Kidney (tissue), 14 donors: ENCODE data around the gene VPS8. TPM values are rescaled to one million over a fixed set of nuclear protein-coding genes. Genes with fewer than 3 reads are reported as not detected.

Experiments
- DNase-seq, 5 donors: peaks; one replicate each; pipeline ENCODE4 v3.0.0-alpha.2; 2013 to 2020
- FAIRE-seq: peaks from 2 replicates; lab custom pipeline; 2012; peaks lifted over from hg19 to GRCh38; lab: Jason Lieb, UNC
- H3K27ac ChIP-seq, 2 donors: one replicate each; pipeline ENCODE4 v1.7.0; 2013; ENCODE audit warnings: low read depth in 2 of 2, low read length in 2 of 2, inconsistent platforms in 1 of 2
- H3K27me3 ChIP-seq: one replicate; pipeline ENCODE4 v1.7.1; 2013; ENCODE audit warnings: low read length, inconsistent platforms; ENCODE audit not compliant: control insufficient read depth, insufficient read depth
- H3K36me3 ChIP-seq, 3 donors: one replicate each; pipeline versions ENCODE4 v1.7.0 to v1.7.1; 2013; ENCODE audit warnings: low read length in 3 of 3, control low read depth in 1 of 3, inconsistent platforms in 1 of 3; ENCODE audit not compliant: insufficient read depth in 3 of 3, control insufficient read depth in 2 of 3
- H3K4me1 ChIP-seq, 3 donors: one replicate each; pipeline versions ENCODE4 v1.7.0 to v1.7.1; 2013; ENCODE audit warnings: low read length in 3 of 3, inconsistent platforms in 1 of 3, low read depth in 1 of 3; ENCODE audit not compliant: control insufficient read depth in 2 of 3, insufficient read depth in 2 of 3
- H3K4me3 ChIP-seq, 3 donors: one replicate each; pipeline versions ENCODE4 v1.7.0 to v1.8.1; 2013; ENCODE audit warnings: low read length in 3 of 3, control low read depth in 1 of 3, inconsistent platforms in 1 of 3
- H3K9ac ChIP-seq, 3 donors: one replicate each; pipeline versions ENCODE4 v1.7.0 to v1.7.1; 2013; ENCODE audit warnings: low read length in 3 of 3, control low read depth in 1 of 3, inconsistent platforms in 1 of 3
- H3K9me3 ChIP-seq, 3 donors: one replicate each; pipeline versions ENCODE4 v1.7.0 to v1.7.1; 2013; ENCODE audit warnings: low read length in 3 of 3, control low read depth in 1 of 3, inconsistent platforms in 1 of 3; ENCODE audit not compliant: control insufficient read depth in 2 of 3, insufficient read depth in 1 of 3
- intact Hi-C: fragments of 100-400 bp; cut with DNase I; formaldehyde crosslinking; loops from one replicate; pipeline ENCODE4 v1.11.1; 2022
- polyA plus RNA-seq: library from polyadenylated mRNA; stranded (reverse); fragments of 350-450 nt; fragmentation: Illumina TruSeq; extraction: RNeasy Lipid Tissue Mini Kit (QIAGEN cat#74804); gene quantifications from one replicate; pipeline ENCODE4 v1.2.3, GENCODE V29; 2014; ENCODE audit warnings: low read depth, low replicate concordance; ENCODE audit not compliant: insufficient read depth
- total RNA-seq: library from RNA; stranded (reverse); fragmentation: NEBNext Ultra II Directional; extraction: Animal tissue kit (Norgen Biotek cat#: 25700); gene quantifications from one replicate; pipeline ENCODE4 v1.2.1, GENCODE V29; 2021
- TF ChIP-seq, protein P1 (sequence below): IDR thresholded peaks from 3 replicates; pipeline ENCODE4 v1.5.1; 2012; ENCODE audit warnings: mild to moderate bottlenecking, moderate library complexity, borderline replicate concordance; ENCODE audit not compliant: insufficient read depth; ENCODE audit errors: extremely low read depth
- donor health status: control.
- donor health status: control.
- donor health status: control.
- donor health status: control.
- donor health status: control.
- donor health status: DM: yes; HTN: yes; CAD: no.
- donor health status: Normal renal cell carcinoma (clear cell type).

Gene VPS8
- total and polyA plus RNA-seq, 2 donors from 2014 or later: 10.8 to 55.0 TPM

DNA sequence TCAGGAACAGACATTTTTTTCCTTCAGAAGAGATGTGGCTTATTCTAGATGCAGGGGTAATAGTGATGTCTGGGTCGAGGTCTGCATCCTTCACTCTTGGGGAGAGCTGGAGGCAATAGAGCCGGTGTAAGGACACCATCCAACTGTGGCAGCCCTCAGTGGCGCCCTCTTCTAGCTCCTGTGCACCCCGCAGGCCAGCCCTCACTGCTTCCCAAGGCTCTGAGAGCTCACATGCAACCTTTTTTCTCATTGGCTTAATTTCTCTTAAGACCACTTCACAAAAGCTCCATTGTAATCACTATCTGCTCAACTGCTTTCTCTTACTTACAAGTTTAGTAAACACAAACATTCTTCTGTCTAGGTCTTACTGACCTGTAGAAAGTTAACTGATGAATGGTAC is 3.9 kb upstream of the VPS8 start:
- TF ChIP-seq, protein P1, sequence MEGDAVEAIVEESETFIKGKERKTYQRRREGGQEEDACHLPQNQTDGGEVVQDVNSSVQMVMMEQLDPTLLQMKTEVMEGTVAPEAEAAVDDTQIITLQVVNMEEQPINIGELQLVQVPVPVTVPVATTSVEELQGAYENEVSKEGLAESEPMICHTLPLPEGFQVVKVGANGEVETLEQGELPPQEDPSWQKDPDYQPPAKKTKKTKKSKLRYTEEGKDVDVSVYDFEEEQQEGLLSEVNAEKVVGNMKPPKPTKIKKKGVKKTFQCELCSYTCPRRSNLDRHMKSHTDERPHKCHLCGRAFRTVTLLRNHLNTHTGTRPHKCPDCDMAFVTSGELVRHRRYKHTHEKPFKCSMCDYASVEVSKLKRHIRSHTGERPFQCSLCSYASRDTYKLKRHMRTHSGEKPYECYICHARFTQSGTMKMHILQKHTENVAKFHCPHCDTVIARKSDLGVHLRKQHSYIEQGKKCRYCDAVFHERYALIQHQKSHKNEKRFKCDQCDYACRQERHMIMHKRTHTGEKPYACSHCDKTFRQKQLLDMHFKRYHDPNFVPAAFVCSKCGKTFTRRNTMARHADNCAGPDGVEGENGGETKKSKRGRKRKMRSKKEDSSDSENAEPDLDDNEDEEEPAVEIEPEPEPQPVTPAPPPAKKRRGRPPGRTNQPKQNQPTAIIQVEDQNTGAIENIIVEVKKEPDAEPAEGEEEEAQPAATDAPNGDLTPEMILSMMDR: no peak
- H3K27me3 ChIP-seq: no peaks in the 10 kb centered on the region
- H3K36me3 ChIP-seq: no peaks in the 10 kb centered on the region
- H3K4me1 ChIP-seq: peaks cover 0 to 5% (median 4%) of the 10 kb centered on the region in 3 donors
- no peak overlapping the region for H3K27ac ChIP-seq
- no peak overlapping the region for H3K4me3 ChIP-seq
- intact Hi-C loops: no loop called here
- FAIRE-seq (no peak), DNase-seq (peak in 1 of 5 donors; percentile 19)
- H3K9me3 ChIP-seq: no peaks in the 10 kb centered on the region
- H3K9ac ChIP-seq: no peak overlapping the region

DNA sequence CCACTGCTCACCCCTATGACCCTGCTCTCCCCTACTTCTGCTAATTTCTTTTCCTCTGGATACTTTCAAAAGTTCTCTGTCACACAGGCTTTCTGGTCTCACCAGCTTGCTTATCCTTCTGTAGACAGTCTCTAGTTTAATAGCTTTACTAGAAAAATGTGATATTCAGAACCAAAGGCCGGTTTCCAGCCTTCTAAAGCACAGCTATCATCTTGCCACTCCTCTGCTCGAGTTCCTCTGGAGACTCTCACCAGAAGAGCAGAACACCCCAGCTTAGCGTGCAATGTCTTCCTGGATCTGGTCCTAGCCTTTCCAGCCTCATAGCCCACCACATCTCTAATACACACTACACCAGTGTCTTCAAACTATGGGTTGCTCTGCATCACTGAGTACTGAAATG is 1.8 kb upstream of the VPS8 start:
- peaks cover 0 to 7% (median 7%) of the 10 kb centered on the region in 3 donors for H3K4me1 ChIP-seq
- no peak overlapping the region for H3K27ac ChIP-seq
- H3K4me3 ChIP-seq: no peak overlapping the region
- DNase-seq (no peak), FAIRE-seq (no peak)
- TF ChIP-seq, protein P1: no peak
- H3K9ac ChIP-seq: no peak overlapping the region
- no peaks in the 10 kb centered on the region for H3K27me3 ChIP-seq
- intact Hi-C loops: no loop called here
- H3K36me3 ChIP-seq: no peaks in the 10 kb centered on the region
- H3K9me3 ChIP-seq: no peaks in the 10 kb centered on the region

DNA sequence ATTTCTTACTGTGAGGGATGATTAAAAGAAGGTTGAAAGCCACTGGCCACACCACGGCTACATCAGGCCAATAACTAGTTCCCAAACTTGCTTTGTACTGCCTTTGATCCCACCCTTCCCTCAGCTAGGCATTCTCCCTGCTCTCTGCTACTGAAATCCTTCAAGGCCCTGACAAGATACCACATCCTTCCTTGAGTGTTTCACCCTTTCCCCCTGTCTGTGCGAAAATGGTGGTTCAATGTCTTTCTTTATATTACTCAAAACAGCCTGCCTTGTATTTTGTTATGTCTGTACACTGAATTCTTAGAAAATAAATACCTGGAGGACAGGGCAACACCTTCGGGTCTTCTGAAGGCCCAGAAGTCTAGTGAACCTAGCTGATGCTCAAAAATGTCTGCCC is 932 bp upstream of the VPS8 start:
- Histone ChIP-seq H3K27ac (no peak overlapping the region), H3K4me3 (no peak overlapping the region), H3K9ac (no peak overlapping the region), H3K27me3 (no peaks in the 10 kb centered on the region), H3K4me1 (peaks cover 0 to 7% (median 7%) of the 10 kb centered on the region in 3 donors), H3K36me3 (no peaks in the 10 kb centered on the region), H3K9me3 (no peaks in the 10 kb centered on the region)
- TF ChIP-seq, protein P1: no peak
- intact Hi-C loops: no loop called here
- no peak for FAIRE-seq
- no peak for DNase-seq

DNA sequence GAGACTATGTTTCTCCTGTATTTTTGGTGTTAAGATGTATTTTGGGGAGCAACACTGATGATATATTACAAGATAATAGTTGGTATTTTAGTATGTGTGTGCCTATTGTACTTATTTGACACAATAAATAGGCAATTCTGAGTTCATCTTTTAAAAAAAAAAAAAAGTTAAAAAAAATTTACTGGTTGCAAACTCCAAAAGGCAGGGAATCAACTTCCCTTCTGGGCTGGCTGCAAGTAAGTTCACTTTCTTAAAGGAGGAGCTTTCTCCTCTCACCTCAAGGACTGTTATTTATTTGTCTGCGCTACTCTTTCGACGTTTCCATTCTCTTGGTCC is 335 bp upstream of the VPS8 start:
- Histone ChIP-seq H3K4me3 (peak overlapping the region; percentile 23 to 98 (median 97)), H3K4me1 (peaks cover 0 to 7% (median 7%) of the 10 kb centered on the region in 3 donors), H3K36me3 (no peaks in the 10 kb centered on the region), H3K27me3 (no peaks in the 10 kb centered on the region), H3K9ac (no peak overlapping the region), H3K9me3 (no peaks in the 10 kb centered on the region), H3K27ac (no peak overlapping the region)
- DNase-seq (no peak), FAIRE-seq (no peak)
- TF ChIP-seq, protein P1: no peak
- intact Hi-C loops: no loop called here
